Right forelimb (tissue), 1 donor: Measurements from ENCODE around the gene ANAPC15.
"Not testable (repeated sequence)": the region's sequence is repeated elsewhere in the genome, so short reads cannot be mapped to it uniquely, and the experiment has no call there.

ENCODE experiments used
- DNase-seq: peaks from one replicate; pipeline ENCODE4 v3.0.0-alpha.2; 2018

ANAPC15 gene

DNA sequence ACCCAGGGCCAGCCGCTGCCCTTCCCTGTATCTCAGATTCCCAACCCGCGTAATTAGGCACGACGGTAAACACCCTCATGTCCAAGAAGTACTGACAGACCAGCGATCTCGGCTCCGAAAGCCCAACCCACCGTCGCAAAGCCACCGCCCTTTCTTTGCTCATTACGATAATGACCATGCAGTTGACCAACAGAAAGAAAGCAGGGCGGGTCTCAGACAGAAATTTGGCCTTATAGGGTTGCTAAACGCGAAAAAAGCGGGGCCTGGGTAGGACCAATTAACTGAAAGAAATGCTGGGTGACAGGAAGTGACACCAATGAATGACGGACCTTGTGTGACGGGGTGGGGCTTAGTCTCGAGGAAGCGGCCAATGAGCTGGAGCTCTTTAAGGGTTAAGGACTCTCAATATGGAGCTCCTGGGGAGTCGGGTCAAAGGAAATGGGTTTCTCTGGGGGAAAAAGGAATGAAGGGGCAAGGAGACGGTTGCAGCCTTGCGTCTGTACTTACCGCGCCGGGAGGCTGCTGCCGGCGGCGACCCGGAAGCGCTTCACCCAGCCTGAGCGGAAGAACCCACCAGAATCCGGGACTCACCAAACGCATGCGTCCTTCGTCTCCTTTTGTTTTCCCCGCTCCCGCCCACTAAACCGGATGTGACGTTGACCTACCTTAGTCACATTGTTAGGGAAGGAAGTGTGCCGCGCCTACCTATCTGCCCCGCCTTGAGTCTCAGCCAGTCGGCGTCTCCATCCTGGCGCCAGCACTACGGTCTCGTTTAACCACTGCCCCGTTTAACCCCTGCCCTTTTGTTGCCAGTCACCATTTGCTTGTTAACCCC is at the start of gene ANAPC15:
Gene ANAPC15 (minus strand): TSS at position 553 of the 835 bp plus-strand sequence. CDS start 1,419 bp downstream, outside the sequence.
- peak; percentile 98 for DNase-seq

DNA sequence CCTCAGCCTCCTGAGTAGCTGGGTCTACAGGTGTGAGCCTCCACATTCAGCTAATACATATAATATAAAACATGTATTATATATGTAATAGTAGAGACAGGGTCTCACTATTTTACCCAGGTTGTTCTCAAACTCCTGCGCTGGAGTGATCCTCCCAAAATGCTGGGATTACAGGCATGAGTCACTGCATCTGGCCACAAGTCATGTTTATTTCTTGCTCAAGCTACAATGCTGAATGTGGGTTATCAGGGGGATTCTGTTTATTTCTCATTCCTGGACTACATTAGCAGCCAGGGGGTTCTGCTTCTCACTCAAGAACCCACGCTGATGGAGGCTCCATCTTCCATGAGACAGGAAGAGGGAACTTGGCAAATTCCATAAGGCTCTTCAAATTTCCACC is 47.8 kb upstream of the ANAPC15 start:
- DNase-seq = no peak

- no peak for DNase-seq
Observed at GRCh38 chr11:72157131-72157530, 44.6 kb upstream of the ANAPC15 start.

- no peak for DNase-seq
Observed at GRCh38 chr11:72155751-72156150, 43.3 kb upstream of the ANAPC15 start.

GRCh38 chr11:72154816-72155215 is 42.3 kb upstream of the ANAPC15 start:
- no peak for DNase-seq

- not testable (repeated sequence) for DNase-seq
Observed at GRCh38 chr11:72153874-72154273, 41.4 kb upstream of the ANAPC15 start.

- no peak for DNase-seq
Observed at GRCh38 chr11:72150882-72151281, 38.4 kb upstream of the ANAPC15 start.

GRCh38 chr11:72146625-72147024 is 34.1 kb upstream of the ANAPC15 start:
- no peak for DNase-seq

DNA sequence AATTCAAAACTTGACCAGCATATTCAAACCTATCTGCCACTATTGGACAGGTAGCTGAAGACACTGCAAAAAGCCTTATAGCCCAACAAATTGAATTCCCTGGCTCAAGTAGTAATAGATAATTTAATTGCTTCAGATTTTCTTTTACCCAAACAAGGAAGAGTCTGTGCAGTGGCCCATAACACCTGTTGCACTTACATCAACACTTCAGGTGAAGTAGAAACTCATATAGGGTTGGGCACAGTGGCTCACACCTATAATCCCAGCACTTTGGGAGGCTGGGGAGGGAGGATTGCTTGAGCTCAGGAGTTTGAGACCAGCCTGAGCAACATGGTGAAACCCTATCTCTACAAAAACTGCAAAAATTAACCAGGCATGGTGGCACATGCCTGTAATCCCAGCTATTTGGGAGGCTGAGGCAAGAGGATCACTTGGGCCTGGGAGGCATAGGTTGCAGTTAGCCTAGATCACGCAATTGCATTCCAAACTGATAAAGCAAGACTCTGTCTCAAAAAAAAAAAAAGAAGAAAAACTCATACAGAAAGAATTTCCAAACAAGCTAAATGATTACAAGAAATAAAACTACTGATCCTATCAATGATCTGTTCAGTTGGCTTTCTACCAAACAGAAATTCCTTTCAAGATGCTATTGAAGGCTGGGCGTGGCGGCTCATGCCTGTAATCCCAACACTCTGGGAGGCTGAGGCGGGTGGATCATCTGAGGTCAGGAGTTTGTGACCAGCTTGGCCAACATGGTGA is 32.5 kb upstream of the ANAPC15 start:
- no peak for DNase-seq

DNA sequence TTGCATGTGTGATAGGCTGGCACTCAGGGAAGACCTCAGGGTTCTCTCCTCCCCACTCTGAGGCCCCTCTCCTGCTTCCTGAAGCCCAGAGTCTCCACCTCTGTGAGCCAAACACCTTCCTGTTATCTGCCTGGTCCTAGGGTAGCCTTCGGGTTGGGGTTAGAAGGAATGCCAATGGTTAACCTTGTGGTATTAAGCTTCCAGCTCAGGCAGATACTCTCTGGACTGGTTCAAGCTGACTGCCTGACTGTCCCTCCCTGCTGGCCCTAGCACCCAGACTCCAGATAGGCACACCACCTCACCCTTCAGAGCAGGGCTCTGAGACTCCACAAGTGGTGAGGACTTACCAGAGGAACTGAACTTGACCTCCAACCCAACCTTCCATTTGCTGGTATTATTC is 30.0 kb upstream of the ANAPC15 start:
- not testable (repeated sequence) for DNase-seq

DNA sequence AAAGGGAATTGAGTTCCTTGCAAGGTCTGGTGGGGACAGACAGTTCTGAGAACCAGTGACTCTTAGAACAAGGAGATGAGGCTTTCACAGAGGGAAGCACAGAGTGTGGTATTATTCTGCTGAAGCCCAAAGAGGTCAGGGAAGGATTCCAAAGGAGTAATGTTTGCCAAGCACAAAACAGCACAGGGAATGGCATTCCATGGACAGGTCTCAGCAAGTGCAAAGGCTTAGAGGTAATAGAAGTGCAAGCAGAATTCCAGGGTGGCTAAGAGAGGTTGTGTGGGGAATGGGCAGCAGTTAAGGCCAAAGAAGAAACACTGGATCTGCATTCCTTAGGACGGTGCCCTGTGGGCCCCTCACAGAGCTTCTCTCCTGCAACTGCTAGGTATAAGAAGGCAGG is 29.6 kb upstream of the ANAPC15 start:
- DNase-seq = not testable (repeated sequence)

GRCh38 chr11:72141066-72141465 is 28.6 kb upstream of the ANAPC15 start:
- DNase-seq = no peak

DNA sequence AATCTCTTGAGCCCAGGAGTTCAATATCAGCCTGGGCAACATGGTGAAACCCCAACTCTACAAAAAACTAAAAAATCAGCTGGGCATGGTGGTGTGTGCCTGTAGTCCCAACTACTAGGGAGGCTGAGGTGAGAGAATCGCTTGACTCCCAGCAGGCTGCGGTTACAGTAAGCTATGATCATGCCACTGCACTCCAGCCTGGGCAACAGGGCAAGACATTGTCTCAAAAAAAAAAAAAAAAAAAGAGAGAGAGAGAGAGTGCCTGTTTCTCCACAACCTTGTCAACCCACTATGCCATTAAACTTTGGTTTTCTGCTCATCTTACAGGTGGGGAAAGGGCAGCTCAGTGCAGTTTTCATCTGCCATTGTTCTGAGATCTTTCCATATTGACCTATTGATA is 28.2 kb upstream of the ANAPC15 start:
- no peak for DNase-seq

DNA sequence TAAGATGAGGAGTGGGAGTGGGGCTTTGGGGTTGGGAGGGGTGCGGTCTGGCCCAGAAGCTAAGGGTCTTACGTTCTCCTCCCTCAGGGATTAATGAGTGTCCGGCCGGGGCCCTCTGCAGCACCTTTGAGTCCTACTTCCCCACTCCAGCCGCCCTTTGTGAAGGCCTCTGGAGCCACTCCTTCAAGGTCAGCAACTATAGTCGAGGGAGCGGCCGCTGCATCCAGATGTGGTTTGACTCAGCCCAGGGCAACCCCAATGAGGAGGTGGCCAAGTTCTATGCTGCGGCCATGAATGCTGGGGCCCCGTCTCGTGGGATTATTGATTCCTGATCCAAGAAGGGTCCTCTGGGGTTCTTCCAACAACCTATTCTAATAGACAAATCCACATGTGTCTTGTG is 27.0 kb upstream of the ANAPC15 start:
- DNase-seq = no peak

DNA sequence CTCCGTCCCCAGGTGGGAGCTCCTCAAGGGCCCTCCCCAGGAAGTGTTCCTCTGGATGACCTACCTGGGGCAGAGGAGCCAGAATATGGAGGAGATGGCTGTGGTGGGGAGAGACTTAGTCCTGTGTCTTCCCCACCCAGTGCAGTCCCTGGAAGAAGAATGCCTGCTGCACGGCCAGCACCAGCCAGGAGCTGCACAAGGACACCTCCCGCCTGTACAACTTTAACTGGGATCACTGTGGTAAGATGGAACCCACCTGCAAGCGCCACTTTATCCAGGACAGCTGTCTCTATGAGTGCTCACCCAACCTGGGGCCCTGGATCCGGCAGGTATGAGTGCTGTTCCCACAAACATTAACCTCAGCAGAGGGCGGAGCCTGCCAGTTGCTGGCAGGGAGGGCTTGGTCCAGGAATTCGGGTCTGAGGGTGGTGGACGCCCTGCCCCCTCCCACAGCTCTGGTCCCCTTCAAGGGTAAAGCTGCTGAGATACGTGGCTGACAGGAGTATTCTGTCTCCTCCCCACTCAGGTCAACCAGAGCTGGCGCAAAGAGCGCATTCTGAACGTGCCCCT is 26.4 kb upstream of the ANAPC15 start:
- no peak for DNase-seq

GRCh38 chr11:72136684-72137262 is 24.3 kb upstream of the ANAPC15 start:
- DNase-seq = no peak

DNA sequence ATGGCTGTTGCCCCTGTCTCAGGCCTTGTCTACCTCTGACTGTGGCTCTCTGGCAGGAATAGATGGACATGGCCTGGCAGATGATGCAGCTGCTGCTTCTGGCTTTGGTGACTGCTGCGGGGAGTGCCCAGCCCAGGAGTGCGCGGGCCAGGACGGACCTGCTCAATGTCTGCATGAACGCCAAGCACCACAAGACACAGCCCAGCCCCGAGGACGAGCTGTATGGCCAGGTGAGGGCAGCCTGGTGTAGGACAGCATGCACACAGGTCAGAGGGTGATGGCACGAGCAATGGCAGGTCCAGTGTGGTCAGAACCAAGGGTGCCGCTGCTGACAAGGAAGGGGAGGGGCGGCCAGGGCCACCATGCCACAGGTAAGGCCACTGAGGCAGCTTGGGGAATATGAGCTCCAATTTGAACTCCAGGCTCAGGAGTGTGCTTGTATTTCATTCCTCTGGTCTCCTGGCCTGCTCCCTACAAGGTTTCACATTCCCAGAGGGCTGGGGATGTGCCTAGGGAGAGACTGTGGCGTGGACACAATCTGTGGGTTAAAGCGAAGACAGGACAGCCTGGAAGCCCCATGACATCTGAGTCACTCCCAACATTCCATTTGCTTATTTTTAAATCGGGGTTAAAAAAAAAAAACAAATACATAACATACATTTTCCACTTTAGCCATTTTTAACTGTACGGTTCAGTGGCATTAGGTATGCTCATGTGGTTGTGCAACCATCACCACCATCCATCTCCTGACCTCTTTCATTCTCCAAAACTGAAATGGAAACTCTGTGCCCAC is 23.6 kb upstream of the ANAPC15 start:
- no peak for DNase-seq

DNA sequence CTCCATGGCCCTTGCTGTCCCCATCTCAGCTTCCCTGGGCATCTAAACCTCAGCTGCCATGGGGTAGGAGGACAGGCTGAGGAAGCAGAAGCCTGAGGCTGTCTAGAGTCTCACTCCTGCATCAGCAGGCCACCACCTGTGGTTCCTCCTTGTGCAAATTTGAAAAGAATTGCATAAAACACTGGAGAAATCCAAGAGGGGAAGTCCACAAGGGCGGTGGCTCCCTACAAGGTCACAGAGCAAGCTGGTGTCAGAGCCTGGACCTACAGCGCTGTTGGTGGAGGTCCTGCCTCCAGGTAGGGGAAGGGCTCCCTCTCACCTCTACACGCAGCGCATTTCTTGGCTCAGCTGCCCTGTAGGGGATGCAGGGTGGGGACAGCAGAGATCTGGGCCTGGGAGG is 23.0 kb upstream of the ANAPC15 start, which contains the start of gene FOLR3:
Gene FOLR3 (plus strand): TSS at position 253 of the 400 bp plus-strand sequence. CDS start 228 bp downstream, outside the sequence.
- DNase-seq = not testable (repeated sequence)

DNA sequence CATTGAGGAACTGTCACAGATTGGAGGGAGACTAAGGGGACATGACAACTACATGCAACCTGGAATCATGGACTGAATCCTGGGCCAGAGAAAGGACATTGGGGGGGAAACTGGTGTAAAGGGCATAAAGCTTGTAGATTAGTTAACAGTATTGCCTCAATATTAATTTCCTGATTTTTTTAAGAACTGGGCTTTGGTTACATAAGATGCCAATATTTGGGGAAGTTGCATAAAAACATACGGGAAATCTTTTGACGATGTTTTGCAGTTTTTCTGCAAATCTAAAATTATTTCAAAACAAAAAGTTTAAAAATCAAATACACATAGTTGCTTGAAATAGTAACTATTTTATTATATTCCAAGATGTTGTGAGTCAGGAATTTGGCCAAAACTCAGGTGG is 20.2 kb upstream of the ANAPC15 start:
- no peak for DNase-seq

GRCh38 chr11:72129381-72129780 is 16.9 kb upstream of the ANAPC15 start:
- no peak for DNase-seq

GRCh38 chr11:72127923-72128322 is 15.4 kb upstream of the ANAPC15 start:
- no peak for DNase-seq

DNA sequence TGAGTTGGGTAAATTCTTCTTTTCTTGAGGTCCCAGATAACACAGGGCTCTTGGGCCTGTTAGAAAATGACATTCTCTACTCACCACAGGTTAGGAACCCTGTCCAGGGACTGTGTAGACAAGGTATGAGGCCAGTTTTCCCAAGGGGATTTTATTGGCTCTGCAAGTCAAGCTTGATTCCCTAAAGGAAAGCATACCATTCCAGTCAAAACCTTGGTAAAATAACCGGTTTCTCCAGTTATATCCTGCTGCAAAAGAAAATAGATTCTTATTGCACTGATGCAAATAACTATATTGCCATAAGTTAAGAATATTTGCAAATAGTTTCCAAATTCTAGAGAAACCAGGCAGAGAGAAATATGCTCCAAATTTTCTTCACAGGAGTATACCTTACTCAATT is 13.5 kb upstream of the ANAPC15 start:
- no peak for DNase-seq
